GM21529 (cell line): ENCODE results near the gene DYNLL1.
"Not testable (repeated sequence)": the region's sequence is repeated elsewhere in the genome, so short reads cannot be mapped to it uniquely, and the experiment has no call there.

ENCODE experiments used
- ATAC-seq: cut with Tn5 transposase; IDR thresholded peaks from one replicate; pipeline ENCODE4 v1.9.1; 2021; ENCODE audit not compliant: unreplicated experiment

The DYNLL1 gene

DNA sequence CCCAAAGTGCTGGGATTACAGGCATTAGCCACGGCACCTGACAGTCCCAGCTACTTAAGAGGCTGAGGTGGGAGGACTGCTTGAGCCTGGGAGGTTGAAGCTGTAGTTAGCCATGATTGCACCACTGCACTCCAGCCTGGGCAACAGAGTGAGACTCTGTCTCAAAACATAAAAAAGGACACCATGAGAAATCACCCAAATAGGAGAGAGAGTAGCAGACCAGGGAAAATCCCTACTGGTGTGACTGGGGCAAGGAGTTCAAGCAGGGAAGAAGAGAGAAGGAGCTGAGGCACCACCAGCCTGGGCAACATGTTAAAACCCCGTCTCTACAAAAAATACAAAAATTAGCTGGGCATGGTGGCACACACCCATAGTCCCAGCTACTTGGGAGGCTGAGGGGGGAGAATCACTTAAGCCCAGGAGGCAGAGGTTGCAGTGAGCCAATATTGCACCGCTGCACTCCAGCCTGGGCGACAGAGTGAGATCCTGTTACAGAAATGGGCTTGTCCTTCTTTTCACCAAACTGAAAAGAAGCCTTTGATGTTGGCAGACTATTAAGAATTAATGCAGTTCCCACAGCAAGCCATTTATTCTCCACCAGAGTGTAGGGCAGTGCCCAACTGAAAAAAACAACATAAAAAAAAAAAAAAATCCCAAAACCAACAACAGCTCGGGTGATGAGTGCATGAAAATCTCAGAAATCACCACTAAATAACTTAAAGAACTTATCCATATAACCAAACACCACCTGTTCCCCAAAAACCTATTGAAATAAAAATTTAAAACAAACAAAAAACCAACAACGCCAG is 21.9 kb upstream of the DYNLL1 start:
- ATAC-seq = no peak

DNA sequence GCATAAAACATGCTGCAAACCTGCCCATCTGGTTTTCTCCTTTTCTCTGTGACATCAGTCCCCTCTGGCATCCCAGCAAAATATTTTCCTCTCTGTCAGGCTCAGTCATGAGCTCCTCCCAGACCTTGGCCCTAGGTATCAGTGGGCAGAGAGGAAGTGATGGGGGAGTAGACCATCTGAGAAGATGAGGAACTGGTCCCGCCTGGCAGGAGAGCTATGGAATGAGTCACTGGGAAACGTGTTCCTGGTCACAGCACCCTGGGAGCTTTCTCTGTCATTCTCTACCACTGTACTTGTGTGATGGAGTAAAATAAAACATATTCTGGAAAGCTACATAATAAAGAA is 21.3 kb upstream of the DYNLL1 start:
- no peak for ATAC-seq

DNA sequence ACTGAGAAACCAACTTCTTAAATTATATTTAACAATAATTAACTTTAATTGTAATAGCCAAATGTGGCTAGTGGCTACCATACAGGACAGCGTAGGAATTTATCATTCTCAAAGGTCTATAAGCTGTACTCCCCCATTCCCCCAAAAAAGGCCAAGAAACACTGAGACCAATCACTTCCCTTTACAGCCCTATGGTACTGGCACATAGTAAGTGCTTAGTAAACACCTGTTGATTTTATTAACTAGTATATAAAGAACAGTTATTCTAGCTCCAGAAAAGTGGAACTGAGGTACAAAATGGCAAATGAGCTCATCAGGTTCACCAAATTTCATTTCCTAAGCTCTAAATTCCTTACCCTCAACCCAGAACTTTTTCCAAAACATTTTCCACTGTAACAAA is 20.3 kb upstream of the DYNLL1 start:
- no peak for ATAC-seq

DNA sequence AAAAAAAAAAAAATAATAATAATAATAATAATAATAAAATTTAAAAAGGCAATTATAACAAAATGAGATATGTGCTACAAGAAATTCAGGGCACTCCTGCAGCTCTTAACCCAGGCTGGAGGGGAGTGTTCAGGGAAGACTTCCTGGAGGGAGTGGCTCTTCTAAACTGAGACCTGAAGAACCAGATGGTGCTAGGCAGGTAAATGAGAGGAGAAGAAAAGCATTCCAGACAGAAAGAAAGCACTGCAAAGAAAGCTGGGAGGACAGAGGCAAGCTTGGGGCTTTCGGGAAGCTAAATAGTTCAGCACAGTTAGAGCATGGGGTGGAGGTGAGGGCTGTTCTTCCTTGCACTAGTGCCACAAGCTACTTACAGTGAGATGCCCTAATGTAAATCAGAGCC is 16.5 kb upstream of the DYNLL1 start:
- no peak for ATAC-seq

DNA sequence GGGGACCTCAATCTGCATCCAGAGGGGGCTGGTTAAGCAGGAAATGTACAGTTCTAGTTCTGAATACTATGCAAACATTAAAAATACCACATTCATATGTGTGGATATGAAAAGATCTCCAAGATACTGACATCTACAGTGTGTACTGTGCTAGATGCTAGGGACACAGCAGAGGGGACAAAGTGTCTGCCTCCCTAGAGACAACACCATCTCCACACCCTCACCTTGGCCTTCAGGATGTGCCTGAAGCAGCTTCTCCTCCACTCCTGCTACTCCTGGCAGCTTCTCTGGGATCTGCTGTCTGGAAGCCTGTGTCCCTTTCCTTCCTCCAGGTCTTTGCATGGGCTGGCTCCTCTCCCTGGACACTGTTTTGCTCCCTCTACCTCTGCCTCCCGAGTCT is 15.7 kb upstream of the DYNLL1 start:
- no peak for ATAC-seq

DNA sequence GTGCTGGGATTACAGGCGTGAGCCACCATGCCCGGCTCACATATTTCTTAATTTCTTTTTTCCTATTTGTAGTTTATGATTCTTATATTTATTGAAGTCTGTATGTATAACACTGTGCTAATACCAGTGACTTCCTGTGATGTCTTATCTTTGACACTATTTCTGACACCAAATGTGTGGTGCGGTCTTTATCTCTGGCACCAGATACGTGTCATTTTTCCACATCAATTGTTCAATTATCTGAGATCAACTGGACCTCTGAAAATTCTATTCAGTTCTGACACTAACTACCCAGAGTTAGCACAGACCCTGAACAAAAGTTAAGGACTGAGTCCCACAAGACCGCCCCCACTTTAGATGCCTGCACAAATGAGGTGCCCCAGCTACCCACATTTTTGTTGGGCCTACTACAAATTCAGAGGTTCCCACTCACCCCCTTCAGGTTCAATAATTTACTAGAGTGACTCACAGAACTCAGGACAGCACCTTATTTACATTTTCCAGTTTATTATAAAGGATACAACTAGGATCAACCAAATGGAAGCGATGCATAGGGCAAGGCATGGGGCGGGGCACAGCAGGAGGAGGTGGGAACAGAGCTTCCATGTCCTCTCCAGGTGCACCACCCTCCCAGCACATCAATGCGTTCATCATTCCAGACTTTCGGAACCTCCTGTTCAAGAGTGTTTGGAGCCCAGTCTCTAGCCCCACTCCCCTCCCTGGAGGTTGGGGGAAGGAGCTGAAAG is 14.7 kb upstream of the DYNLL1 start:
- no peak for ATAC-seq

DNA sequence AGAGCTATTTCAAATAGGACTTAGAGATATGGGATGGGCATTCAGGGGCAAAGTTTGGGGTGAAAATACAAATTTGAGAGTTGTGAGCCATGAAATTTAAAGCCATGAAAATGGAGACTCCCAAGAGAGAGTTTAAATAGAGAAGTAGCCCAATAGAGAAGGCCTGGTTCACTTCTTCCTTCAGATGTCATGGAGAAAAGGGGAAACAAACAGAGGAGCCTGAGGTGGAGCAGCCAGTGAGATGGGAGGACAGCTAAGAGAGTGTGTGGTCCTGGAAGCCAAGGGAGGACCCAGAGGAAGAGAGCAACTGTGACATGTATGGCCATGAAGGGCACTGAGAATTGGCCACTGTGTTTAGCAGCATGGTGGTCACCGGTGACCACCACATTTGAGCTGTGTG is 12.3 kb upstream of the DYNLL1 start:
- no peak for ATAC-seq

DNA sequence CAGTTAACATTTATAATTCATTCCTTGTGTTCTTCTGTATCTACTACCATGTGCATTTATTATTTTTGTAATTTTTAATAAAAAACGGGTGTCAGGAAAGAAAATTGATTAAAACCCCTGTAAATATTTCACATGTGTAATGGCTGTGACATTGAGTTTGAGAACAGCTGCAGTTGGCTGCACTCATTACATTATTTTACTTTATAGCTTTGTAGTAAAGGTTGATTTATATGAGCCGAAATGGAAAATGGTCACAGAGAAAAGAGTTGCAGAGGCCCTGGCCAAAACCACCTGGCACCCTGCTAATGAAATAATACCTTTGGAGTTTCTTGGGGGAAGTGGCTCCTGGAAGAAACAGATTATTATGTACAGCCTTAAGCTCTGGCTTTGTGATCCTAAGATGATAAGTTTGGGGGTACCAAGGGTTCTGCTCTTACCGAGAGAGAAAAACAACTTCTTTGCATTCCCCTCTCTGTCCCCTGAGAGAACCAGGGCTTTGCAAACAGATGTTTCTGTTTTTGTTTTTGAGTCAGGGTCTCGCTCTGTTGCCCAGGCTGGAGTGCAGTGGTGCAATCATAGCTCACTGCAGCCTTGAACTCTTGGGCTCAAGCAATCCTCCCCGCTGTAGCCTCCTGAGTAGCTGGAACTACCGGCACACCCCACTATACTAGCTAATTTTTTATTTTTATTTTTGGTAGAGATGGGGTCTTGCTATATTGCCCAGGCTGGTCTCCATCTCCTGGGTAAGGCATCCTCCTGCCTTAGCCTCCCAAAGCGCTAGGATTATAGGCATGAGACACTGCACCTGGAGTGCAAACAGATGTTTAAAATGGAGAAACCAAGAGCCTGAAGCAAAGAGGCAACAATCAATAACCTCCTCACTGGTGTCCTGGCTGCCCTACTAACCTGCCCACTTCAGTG is 9.7 kb upstream of the DYNLL1 start:
- ATAC-seq = no peak

DNA sequence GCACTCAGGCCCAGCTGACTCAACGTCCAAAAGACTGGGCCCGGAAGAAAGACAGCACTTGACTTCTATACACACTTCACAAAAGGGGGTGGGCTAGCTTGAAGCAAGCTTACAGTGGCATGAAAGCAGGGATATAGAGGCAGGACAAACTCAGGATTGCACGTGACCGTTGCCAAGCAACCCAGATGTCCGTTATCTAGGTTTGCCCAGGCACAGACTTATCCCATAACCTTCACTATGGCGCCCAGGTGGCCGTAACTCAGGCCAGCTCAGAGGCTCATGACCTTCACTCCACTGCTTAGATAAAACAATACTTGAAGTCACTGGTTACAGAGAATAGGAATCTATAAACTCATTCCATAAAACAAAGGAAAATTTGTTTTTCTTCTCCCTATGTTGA is 8.4 kb upstream of the DYNLL1 start:
- not testable (repeated sequence) for ATAC-seq

DNA sequence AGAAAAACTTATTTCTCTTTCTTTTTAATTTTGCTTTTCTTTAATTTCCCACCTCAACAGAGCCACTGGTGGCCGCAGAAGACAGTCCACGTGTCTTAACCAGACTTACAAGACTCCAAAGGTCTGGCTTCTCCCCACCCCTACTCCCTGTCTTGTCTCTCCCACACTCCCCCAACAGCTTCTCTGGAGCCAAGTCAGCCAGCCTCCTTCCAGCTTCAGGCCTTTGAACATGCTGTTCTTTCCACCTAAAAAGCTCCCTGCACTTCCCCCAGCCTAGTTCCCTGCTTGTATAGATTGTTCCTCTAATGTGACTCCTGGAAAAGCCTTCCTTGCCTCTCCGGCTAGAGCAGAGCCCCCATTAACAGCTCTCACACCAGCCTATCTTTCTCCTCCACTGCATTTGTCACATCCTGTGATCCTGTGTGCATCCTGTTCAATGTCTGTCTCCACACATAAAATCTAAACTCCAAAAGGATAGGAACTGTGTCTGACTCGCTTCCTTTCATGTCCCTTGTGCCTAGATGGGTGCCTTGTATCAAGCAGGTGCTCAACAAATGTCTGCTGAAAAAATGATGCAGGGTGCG is 7.8 kb upstream of the DYNLL1 start:
- no peak for ATAC-seq

DNA sequence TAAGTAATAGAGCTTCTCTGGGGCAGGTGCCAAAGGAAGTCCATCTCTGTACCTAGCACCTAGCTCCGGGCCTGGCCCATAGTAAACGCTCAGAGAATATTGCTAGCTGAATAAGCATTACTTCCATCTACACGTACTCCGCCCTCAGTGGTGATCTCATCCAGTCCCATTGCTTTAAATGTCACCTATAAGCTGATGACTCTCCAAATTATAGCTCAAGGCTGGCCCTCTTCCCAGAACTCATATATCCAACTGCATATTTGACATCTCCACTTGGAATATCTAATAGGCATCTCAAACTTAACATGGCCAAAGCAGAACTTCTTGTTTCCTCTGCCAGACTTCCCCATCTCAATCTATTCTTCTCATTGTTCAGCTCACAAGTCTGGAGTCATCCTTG is 6.9 kb upstream of the DYNLL1 start:
- no peak for ATAC-seq

DNA sequence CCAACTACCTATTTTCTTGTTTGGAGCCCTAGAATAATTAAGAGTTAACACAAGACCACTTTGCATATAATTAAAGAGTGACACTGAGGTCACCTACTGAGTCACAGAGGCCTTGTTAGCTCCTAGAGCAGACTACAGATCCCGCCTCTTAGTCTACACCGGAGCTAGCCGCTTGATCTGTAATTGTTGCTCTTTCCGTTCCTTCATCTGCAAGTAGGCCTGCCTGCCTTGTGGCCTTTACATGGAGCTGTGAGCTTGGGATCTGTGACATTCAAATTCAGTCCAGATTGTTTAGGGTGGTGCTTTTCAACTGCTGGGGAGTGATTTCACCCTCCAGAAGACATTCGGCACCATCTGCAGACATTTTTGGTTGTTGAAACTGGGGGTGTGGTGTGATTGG is 5.6 kb upstream of the DYNLL1 start:
- ATAC-seq = no peak

DNA sequence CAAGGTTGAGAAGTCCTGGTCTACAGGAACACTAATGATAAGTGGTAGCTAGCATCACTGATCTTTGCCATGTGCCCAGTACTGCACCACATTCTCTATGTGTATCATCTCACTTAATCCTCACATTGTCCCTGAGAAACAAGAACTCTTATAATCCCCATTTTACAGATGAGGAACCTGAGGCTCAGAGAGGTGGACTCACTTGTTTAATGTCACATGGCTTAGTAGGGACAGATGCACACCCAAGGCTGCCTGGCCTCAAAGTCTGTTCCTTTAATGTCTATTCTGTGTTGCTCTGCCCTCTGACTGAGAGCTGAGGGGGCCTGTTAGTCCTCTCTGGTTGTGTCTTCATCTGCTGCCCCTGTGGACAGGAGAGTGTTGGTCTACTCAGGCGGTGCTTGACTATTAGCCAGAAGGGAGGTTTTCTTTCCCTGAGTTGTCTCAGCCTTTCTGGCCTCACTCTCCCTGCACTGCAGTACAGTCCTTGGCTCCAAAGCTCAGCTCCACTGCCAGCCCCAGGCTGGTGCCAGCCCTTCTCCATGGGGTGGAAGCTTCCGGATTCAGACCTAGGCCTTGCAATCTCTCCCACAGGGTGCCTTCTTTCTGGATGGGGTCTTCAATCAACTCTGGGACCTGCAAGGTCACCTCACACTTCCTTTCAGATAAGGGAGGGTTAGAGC is 4.9 kb upstream of the DYNLL1 start:
- ATAC-seq = no peak

DNA sequence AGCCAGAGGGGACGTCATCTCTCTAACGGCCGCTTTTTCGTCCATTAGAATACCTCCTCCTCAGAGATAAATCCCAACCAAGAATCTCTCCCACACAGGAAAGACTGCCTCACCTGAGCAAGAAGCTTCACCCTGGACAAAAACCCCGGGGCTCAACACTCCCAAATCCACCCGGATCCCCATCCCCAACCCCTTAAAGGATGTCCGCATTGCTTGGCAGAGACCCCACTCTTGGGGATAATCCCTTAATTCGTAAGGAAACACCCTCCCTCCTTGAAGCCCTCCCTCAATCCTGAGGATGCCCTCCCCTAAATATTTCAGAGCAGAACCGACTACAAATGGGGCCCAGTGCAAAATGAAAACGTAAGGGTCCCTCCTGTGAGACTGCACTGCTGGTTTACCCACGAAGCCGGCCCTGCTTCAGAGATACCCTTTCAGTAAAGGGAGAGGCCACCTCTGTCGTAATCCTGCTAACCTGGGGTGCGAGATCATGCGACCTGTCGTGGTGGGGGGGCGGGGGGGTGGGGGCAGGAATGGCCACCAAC is 655 bp upstream of the DYNLL1 start:
- ATAC-seq = peak; percentile 1

DNA sequence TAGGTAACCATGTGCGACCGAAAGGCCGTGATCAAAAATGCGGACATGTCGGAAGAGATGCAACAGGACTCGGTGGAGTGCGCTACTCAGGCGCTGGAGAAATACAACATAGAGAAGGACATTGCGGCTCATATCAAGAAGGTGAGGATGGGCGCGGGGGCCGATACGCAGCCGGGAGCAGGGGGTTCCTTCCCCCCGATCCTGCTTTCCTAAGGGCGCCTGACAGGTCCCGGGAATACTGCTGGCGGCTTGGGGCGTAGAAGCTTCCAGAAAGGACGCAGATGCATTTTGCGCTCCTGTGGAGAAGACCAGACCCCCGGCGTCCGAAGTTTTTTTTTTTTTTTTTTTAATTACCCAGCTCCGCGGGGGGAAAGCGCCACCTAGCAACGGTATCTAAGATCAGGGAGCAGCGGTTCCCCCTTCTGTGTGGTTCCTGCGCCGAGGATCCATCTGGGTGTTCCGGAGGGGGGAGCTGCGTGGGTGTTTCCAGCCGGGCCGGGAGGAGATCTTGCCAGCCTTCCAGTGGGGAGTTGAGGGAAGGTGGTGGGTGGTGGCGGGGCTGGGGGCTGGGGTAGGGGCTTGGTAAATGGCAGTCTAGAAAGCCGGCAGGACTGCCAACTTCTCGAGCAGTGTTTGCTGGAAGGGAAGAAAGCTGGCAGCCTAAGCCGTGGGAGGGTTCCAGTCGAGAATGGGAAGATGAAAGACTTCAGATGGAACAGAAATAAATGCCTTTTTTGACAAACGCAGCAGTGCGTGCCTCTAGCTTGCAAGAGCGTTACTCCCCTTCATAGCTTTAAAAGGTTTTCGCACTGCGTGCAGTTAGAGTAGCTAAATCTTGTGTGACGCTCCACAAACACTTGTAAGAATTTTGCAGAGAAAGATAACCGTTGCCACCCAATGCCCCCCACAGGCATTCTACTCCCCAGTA is 764 bp downstream of the DYNLL1 start:
- no peak for ATAC-seq

DNA sequence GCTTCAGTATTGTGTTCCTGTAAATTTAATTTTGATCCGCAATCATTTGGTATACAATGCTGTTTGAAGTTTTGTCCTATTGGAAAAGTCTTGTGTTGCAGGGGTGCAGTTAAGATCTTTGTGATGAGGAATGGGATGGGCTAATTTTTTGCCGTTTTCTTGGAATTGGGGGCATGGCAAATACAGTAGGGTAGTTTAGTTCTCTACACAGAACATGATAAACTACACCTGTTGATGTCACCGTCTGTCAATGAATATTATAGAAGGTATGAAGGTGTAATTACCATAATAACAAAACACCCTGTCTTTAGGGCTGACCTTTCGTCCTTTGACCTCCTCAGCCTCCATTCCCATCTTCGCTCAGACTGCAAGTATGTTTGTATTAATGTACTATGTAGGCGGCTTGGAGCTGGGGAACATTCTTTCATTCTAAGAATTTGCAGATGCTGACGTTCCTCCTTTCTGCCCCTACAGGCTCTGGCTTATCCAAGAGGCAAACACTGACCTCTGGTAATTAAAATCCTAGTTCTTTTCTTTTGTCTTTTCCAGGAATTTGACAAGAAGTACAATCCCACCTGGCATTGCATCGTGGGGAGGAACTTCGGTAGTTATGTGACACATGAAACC is 1.7 kb downstream of the DYNLL1 start:
- ATAC-seq = no peak

DNA sequence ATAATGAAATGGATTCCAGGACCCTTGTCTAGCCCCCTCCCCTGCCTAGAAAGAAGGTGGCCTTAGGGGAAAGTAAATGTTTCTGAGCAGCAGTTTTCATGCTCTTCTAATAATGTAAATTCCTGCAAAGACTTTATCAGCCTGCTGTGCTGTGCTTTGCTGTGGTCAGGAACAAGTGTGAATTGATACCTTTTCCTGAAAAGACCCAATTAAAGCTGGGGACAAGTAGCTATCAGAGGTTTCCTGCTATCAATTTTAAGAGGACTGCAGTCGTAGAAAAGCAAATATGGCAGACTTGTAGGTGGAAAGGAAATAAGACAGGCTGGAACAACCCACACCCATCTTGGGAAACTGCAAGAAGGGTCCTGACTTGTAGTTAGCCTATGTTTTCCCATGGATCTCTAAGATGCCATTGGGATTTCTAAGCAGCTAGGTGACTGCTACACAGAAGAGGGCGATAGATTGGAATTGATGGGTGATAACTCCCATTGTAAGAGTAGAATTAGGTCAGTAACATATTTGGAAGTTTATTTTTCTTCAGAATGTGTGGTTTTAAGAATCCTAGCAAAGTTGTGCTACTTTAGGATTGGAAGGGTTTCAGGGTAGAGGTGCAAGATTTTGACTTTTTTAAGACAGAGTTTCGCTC is 3.1 kb downstream of the DYNLL1 start:
- ATAC-seq = no peak

DNA sequence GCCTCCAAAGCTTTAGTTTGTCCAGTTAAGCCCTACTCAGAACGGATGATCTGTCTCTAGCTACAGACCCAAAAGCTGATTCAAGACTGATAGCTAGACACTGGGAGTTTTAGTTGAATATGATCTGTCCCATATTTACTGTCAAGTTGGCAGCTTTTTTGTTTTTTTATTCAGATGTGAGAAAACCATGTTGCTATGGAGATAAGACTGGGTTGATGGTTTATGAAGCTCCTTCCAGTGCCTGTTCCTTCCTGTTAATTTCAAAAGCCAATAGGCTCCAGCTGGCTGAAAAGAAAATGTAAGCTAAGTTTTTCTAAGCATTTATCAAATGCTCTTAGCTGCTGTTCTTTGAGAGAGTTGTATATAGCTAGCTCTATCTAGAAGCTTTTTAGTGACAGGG is 4.7 kb downstream of the DYNLL1 start:
- ATAC-seq = no peak
